Prostate gland (tissue), 2 donors: Measurements from ENCODE around the gene IQCM. TPM values are rescaled to one million over a fixed set of nuclear protein-coding genes. Genes with fewer than 3 reads are reported as not detected.

Experiments used
- DNase-seq: peaks from one replicate; pipeline ENCODE4 v3.0.0-alpha.2; 2019; ENCODE audit warnings: low spot score
- H3K27ac ChIP-seq, 2 donors: fragments of 200-600 bp; sonication (generic); 2 replicates each; pipeline ENCODE4 v1.5.1; 2017 to 2019
- H3K27me3 ChIP-seq: fragments of 200-600 bp; sonication (generic); replicated peaks from 2 replicates; pipeline ENCODE4 v1.5.1; 2019; ENCODE audit not compliant: insufficient read depth
- H3K36me3 ChIP-seq, 2 donors: fragments of 200-600 bp; sonication (generic); 1 replicate in 1 of 2; 2 replicates in 1 of 2; pipeline versions ENCODE4 v1.5.1 to v1.8.1; 2017 to 2019
- H3K4me1 ChIP-seq: fragments of 200-600 bp; sonication (generic); replicated peaks from 2 replicates; pipeline ENCODE4 v1.5.1; 2019
- H3K4me3 ChIP-seq, 2 donors: fragments of 200-600 bp; sonication (generic); 2 replicates each; pipeline ENCODE4 v1.5.1; 2017 to 2019
- H3K9me3 ChIP-seq: fragments of 200-600 bp; sonication (generic); 2 replicates; pipeline ENCODE4 v1.5.1; 2017
- CTCF ChIP-seq, 4 experiments: fragments of 200-600 bp in 2 of 4; fragments of 450-650 bp in 2 of 4; sonication (generic) in 2 of 4; IDR thresholded peaks; 1 replicate in 3 of 4; 2 replicates in 1 of 4; pipeline ENCODE4 v1.5.1; 2016 to 2019; ENCODE audit warnings: antibody characterized with exemption in 4 of 4, mild to moderate bottlenecking in 2 of 4, moderate library complexity in 2 of 4
- POLR2A ChIP-seq: fragments of 450-650 bp; IDR thresholded peaks from one replicate; pipeline ENCODE4 v1.6.1; 2016; ENCODE audit warnings: antibody characterized with exemption, mild to moderate bottlenecking
- POLR2AphosphoS5 ChIP-seq: sonication (generic); formaldehyde crosslinking; IDR thresholded peaks from one replicate; pipeline ENCODE4 v1.6.1; 2017; ENCODE audit warnings: antibody characterized with exemption
- WGBS: methylation state at CpG from one replicate; pipeline ENCODE4 v1.1.5; 2018; 5-methylcytosine and 5-hydroxymethylcytosine counted together
- intact Hi-C: fragments of 100-400 bp; cut with DNase I; formaldehyde crosslinking; loops from one replicate; pipeline ENCODE4 v1.14.2; 2022
- total RNA-seq, 2 donors: library from RNA; depleted of rRNA; stranded (reverse); fragments of >200 nt; gene quantifications; one replicate each; pipeline ENCODE4 v1.1.0, GENCODE V29; 2016

IQCM gene
- total RNA-seq, 2 donors from 2014 or later = not detected

DNA sequence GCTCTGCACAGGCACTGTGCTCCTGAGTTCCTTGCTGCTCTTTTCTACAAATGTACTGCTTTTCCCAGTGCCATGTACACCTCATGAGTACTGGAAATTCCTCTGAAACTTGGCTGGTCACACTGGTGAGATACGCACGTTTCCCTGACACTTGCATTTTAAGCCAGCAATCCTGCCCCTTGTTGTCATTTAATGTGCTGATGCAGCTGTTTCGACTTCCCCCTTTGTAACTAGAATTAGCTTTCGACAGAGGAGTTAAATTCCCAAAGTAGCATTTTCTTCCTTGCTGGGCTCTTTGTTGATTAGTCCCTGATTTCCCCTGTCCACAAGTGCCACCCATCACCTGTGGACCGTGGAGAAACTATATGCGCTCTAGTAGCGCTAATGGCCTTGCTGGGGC is 77.5 kb downstream of the IQCM start:
- no peaks in the 10 kb centered on the region for H3K9me3 ChIP-seq
- H3K4me3 ChIP-seq = no peak overlapping the region
- H3K27ac ChIP-seq = no peak overlapping the region
- no peaks in the 10 kb centered on the region for H3K36me3 ChIP-seq
- TF ChIP-seq POLR2AphosphoS5 = no peak
- 77% methylated on average over 7 of the region's 7 CpGs for WGBS
- no peaks in the 10 kb centered on the region for H3K27me3 ChIP-seq
- intact Hi-C loops = no loop called here
- H3K4me1 ChIP-seq = no peaks in the 10 kb centered on the region
- DNase-seq = no peak

GRCh38 chr4:149735796-149736195 is 79.8 kb downstream of the IQCM start:
- Histone ChIP-seq H3K27me3 (no peaks in the 10 kb centered on the region), H3K9me3 (no peaks in the 10 kb centered on the region), H3K4me3 (no peak overlapping the region), H3K27ac (no peak overlapping the region), H3K4me1 (no peaks in the 10 kb centered on the region), H3K36me3 (no peaks in the 10 kb centered on the region)
- intact Hi-C loops = no loop called here
- 95% methylated on average over 3 of the region's 3 CpGs for WGBS
- no peak for DNase-seq
- TF ChIP-seq CTCF (IDR thresholded peaks at IDR 0.05) (no peak), POLR2AphosphoS5 (no peak), POLR2A (no peak)

- TF ChIP-seq POLR2AphosphoS5 = no peak
- TF ChIP-seq CTCF (IDR thresholded peaks at IDR 0.05) = no peak
- TF ChIP-seq POLR2A = no peak
- no peaks in the 10 kb centered on the region for H3K36me3 ChIP-seq
- no peaks in the 10 kb centered on the region for H3K9me3 ChIP-seq
- H3K4me1 ChIP-seq = no peaks in the 10 kb centered on the region
- intact Hi-C loops = no loop called here
- DNase-seq = no peak
- 68% methylated on average over 1 of the region's 1 CpG for WGBS
- H3K27ac ChIP-seq = no peak overlapping the region
- no peaks in the 10 kb centered on the region for H3K27me3 ChIP-seq
- H3K4me3 ChIP-seq = no peak overlapping the region
Measured at GRCh38 chr4:149728444-149728843, 87.2 kb downstream of the IQCM start.

- H3K36me3 ChIP-seq = no peaks in the 10 kb centered on the region
- no peaks in the 10 kb centered on the region for H3K4me1 ChIP-seq
- H3K27ac ChIP-seq = no peak overlapping the region
- TF ChIP-seq POLR2AphosphoS5 (no peak), POLR2A (no peak), CTCF (IDR thresholded peaks at IDR 0.05) (no peak)
- H3K4me3 ChIP-seq = no peak overlapping the region
- no peak for DNase-seq
- no peaks in the 10 kb centered on the region for H3K9me3 ChIP-seq
- intact Hi-C loops = no loop called here
- 29% methylated on average over 1 of the region's 1 CpG for WGBS
- no peaks in the 10 kb centered on the region for H3K27me3 ChIP-seq
Measured at GRCh38 chr4:149727663-149728062, 88.0 kb downstream of the IQCM start.

DNA sequence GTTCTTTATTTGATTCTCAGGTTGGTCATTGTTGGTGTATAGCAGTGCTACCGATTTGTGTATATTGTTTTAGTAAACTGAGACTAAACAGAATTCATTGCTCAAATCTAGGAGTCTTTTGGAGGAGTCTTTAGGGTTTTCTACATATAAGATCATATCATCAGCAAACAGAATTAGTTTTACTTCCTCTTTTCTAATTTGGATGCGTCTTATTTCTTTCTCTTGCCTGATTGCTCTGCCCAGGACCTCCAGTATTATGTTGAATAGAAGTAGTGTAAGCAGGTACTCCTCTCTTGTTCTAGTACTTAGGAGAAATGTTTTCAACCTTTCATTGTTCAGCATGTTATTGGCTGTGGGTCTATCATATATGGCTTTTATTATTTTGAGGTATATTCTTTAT is 92.6 kb downstream of the IQCM start:
- no peaks in the 10 kb centered on the region for H3K36me3 ChIP-seq
- H3K9me3 ChIP-seq = no peaks in the 10 kb centered on the region
- no peak overlapping the region for H3K4me3 ChIP-seq
- 80% methylated on average over 2 of the region's 2 CpGs for WGBS
- H3K27me3 ChIP-seq = no peaks in the 10 kb centered on the region
- TF ChIP-seq POLR2A (no peak), POLR2AphosphoS5 (no peak), CTCF (IDR thresholded peaks at IDR 0.05) (no peak)
- intact Hi-C loops = no loop called here
- no peak overlapping the region for H3K27ac ChIP-seq
- no peaks in the 10 kb centered on the region for H3K4me1 ChIP-seq
- DNase-seq = no peak
